ENCODE data around the gene ADAMTSL2.
"Not testable (repeated sequence)": the region's sequence is repeated elsewhere in the genome, so short reads cannot be mapped to it uniquely, and the experiment has no call there.

ADAMTSL2 gene

DNA sequence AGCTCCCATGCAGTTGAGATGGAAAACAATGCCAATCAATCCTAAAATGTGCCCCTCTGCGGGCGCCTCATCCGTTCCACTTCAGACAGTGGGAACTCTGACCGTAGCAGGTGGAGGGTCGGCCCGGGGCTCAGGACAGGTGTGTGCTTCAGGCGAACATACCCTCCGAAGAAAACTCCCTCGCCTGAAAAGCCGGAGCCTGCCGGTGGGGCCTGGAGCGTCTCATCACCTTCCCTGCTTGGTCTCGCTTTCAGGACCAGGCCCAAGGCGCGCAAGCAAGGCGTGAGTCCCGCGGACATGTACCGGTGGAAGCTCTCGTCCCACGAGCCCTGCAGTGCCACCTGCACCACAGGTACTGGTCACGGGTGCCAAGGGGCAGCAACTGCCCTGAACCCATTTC, 26.4 kb downstream of the ADAMTSL2 start:
- no peak for DNase-seq

DNA sequence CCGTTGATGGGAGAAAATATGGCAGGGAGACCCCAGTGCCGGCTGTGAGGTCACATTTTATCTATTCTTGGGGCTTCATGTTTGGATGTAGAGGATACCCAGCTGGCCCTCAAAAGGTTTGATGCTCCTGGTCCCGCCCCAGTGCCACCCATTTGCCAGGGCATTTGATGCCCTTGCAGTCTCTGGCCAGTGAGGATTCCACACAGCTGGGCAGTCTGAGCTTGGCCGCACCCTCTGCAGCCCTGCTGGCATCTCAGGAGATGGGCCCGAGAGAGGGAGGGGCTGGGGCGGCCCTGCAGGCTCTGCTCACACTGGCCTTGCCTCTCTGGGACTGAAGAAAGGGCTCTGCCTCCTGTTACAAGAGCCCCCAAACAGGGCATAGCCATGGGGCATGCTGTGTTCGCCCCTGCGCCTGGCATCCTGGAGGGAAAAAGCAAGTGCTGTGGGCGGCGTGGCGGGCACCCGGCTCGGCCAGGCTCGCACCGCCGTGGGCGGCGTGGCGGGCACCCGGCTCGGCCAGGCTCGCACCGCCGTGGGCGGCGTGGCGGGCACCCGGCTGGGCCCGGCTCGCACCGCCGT, 27.6 kb downstream of the ADAMTSL2 start:
- DNase-seq, result no peak

GRCh38 chr9:133562611-133563290, 28.2 kb downstream of the ADAMTSL2 start:
- DNase-seq, result no peak

DNA sequence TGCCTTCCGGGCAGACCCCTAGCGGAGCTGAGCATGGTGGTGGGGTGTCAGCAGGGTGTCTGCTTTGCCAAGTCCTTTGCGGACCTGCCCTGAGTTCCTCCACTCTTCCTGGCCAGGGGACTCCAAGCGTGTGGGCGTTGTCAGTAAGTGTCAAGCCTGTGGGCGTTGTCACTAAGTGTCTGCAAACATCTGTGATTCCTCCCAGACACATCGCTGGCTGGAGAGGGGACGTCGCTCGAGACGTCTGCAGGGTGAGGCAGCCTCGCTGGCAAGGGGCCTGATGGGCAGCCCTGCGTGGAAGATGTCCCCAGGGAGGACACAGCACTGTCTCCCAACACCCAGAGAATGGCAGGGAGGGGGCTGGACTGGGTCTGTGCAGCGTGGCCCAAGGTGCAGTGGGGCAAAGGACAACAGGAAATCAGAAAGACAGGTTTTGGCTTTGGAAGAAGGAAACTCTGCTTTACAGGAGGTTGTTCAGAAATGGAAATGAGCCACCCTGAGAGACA, 28.8 kb downstream of the ADAMTSL2 start:
- DNase-seq, result no peak

DNA sequence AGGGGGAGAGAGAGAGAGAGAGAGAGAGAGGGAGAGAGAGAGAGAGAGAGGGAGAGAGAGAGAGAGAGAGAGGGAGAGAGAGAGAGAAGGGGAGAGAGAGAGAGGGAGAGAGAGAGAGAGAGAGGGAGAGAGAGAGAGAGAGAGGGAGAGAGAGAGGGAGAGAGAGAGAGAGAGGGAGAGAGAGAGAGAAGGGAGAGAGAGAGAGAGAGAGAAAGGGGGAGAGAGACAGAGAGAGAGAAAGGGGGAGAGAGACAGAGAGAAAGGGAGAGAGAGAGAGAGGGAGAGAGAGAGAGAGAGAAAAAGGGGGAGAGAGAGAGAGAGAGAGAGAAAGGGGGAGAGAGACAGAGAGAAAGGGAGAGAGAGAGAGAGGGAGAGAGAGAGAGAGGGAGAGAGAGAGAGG, 29.3 kb downstream of the ADAMTSL2 start:
- not testable (repeated sequence) for DNase-seq

GRCh38 chr9:133564451-133565116, 30.1 kb downstream of the ADAMTSL2 start:
- DNase-seq, result no peak

DNA sequence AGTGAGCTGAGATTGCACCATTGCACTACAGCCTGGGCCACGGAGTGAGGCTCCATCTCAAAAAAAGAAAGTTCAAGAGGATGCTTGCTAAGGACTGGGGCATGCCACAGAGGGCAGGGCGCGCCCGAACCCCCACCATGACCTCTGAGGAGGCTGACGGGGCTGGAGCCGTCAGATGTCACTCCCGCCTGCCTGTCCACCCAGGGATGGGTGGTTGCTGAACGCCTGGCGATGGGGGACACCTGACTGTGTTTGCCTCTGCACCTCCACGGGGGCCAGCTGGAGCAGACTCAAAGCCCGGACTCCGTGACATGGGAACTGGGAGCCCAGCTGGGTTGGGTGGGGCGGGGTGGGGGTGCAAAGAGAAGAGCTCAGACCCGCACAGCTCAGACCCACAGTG, 31.9 kb downstream of the ADAMTSL2 start:
- no peak for DNase-seq

DNA sequence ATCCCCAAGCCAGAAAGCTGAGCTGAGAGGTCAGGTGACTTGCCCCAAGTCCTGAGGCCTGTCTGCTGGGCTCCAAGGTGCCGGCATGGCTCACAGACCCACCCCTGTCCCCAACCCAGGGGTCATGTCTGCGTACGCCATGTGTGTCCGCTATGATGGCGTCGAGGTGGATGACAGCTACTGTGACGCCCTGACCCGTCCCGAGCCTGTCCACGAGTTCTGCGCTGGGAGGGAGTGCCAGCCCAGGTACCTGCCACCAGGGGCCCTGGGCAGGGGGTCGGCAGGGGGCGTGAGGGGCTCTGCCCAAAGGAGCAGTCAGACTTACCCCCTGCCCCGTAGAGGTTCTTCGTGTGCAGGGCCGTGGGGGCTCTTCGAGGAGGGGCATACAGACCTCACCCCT, 32.3 kb downstream of the ADAMTSL2 start:
- no peak for DNase-seq

- DNase-seq, result no peak
These were observed 33.7 kb downstream of the ADAMTSL2 start for GRCh38 chr9:133568186-133568585.

- no peak for DNase-seq
These were observed 34.7 kb downstream of the ADAMTSL2 start for GRCh38 chr9:133569121-133569785.

DNA sequence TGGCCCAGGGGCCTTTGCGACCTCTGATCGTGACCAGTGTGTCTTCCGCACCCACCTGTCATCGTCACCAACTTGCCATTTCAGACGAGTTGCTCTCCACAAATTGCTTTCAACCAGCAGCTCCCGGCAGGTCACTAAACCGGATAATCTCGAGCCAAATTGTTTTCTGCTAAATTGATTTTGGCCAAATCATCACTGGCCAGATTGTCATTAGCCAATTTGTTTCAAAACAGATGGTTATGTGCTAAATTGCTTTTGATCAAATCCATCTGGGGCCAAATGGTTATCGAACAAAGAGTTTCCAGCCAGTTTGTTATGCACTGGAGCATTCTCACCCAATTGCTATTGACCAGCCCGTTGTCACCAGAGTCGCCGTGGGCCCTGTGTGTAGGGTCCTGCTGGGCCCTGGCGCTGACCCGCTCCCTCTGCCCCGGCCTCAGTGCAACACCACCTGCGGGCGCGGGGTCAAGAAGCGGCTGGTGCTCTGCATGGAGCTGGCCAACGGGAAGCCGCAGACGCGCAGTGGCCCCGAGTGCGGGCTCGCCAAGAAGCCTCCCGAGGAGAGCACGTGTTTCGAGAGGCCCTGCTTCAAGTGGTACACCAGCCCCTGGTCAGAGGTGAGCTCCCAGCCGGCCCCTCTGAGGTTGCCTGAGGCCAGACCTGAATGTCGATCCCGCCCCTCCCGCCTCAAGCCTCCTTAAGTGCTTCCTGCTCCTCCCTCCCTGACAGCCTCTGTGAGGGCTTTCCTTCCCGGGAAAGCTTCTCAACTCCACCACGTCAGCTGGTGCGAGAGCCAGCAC, 35.6 kb downstream of the ADAMTSL2 start:
- no peak for DNase-seq

DNA sequence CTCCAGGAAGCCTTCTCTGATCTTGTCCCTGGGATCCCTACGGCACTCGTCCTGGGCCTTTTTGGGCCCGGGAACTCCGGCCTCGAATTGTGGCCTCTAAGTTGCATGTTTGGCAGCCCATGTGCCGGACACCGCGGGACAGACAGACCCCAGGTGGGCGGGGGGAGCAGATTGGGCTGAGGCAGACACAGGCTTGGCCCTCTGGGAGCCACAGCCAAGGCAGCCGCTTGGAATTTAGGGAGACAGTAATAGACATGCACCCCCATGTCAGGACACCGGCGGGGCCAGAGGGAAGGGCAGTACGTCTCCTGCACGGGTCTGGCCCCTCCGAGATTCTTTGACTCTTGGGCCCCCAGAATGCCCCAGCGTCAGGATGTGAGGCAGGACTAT, 36.2 kb downstream of the ADAMTSL2 start:
- DNase-seq, result no peak

DNA sequence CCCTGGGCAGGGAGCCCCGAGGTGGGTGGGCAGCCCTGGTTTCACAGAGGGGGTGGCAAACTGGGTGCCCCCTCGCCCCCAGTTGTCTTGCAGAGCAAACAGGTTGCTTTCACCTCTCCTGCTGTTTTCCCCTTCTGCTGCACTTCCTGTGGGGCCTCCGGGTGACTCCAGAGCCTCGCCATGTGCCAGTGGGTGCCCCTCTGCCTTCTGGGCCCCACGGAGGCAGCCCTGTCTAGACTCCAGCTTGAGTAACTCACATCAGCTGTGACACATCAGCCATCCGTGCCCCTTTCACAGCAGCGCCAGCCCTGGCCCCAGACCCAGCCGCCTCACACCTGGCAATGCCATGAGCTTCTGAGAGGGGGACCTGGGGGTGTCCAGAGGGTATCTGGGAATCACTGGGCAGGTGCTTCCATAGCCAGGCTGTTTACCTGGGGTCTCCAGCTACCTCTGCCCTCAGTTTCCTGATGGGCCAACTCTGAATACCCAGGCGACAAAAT, 36.9 kb downstream of the ADAMTSL2 start:
- no peak for DNase-seq

DNA sequence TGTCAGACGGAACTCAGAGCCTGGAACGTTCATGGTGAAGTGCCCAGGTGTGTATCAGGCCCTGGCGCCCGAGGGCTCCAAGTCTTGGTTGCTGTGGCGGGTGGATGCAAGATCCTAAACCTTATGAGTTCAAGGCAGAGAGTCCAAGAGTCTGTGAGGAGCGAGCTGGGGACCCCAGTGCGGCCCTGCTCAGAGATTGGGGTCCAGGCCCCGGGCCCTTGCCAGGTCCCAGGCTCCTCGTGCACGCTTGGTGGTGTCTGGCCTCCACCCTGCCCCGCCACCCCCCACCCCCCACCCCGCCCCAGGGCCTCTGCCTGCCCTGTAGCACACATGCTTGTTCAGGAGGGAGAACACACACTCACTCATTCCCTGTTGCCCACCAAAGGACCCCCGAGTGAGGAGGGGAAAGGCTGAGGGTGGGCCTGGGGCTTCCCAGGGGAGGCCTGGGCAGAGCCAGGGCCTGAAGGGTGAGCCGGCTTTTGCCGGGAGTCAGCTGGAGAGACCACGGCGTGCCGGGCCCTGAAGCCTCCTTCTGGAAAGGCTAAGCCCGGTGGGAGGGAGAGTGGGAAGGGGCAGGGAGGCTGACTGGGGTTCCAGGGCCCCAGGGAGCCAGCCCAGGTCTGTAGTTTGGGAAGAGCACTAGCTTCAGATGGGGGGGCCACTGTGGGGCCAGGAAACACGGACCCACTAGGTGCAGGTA, 37.5 kb downstream of the ADAMTSL2 start:
- no peak for DNase-seq

GRCh38 chr9:133572821-133573361, 38.4 kb downstream of the ADAMTSL2 start:
- no peak for DNase-seq

DNA sequence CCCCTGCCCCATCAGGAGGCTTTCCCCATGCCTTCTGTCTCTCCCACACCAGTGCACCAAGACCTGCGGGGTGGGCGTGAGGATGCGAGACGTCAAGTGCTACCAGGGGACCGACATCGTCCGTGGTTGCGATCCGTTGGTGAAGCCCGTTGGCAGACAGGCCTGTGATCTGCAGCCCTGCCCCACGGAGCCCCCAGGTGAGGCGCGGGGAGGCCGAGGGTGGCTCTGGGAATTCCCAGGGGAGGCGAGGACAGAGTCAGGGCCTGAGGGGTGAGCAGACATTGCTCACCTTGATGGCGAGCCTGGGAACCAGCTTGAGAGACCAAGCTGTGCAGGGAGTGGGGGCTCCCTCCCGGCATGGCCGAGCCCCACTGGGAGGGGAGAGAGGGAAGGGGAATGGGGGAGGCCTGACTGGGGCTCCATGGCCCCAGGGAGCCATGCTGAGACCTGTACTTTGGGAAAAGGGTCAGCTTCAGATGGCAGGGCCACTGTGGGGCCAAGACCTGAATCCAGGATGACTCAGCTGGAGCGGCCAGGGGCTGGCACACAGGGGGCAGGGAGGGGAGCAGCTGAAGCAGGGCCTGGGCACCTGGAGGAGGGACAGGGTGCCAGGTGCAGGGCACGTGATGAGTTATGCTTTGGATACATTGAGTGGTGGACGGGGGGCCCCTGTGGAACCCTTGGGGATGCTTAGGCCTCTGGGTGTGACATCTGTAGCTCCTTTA, 39.4 kb downstream of the ADAMTSL2 start:
- DNase-seq, result no peak

GRCh38 chr9:133574771-133575170, 40.3 kb downstream of the ADAMTSL2 start:
- no peak for DNase-seq

DNA sequence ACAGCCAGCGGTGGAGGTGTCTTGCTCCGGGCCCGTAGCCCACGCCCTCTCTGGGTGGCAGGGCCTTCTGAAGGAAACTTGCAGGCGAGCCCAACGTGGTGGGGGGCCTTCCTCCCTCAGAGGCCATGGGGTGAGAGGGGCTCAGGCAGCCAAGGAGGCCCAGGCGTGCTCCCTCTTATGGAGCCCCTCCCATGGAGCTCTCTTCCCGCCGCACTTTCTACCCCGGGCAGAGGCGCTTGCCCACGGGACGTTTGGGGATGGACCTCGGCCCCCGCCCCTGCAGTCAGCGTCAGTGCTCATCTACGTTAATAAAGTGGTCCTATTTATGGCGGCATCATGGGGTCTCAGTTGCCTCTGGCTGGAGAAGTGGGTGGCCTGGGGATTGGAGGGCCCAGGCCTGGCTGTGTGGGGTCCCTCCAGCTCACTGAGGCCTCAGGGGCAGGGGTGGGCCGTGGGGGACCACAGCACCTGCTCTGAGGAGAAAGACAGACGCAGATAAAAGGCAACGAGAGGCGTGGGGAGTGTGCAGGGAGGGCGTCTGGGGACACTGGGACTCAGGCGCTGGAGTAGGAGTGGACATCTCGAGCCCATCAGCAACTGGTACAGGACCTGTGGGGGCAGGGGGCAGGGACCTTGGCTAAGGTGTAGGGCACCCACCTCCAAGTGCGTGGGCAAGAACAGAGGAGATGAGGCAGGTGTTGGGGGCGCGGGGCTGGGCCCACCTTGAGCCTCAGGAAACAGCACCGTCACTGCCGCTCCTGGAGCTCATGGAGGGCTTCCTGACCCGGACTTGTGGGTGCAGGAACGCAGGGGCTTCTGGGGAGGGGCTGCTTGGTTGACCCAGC, 40.9 kb downstream of the ADAMTSL2 start:
- no peak for DNase-seq

DNA sequence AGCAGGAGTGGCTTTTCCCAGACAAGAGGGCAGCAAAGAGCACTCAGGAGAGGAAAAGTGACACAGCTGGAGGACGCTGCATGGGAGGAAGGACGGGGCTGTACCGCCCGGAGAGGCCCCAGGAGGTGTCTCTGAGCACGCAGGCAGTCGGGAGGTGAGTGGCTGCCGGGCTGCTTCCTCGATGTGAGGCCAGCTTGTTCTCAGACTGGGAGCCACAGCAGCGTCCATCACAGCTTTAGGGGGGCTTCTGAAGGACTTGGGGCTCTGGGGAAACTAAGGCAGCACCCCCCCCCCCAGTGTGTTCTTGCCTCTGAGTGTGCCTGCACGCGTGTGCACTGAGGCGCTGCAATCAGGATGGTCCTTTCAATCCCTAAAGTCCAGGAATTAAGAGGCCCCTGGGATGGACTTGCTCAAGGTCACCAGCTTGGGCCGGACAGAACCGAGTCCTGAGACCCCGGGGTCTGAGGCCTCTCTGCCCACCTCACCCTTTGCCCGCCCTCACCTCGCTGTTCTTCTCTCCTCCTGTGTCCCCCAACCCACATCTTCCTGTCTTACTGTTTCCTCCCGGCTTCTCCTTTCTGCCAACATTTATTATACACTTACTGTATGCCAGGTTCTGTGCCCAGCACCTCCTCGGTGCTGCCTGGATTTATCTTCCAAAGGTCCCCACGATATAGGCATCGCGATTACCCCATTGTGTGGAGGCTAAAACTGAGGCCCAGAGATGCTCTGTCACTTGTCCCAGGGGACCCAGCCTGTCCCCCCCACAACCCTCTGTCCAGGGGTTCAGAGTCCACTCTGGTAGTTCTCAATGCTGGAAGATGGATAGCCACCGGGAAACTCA, 41.7 kb downstream of the ADAMTSL2 start:
- no peak for DNase-seq
